BJ (cell line): ENCODE data around the gene THAP7. TPM values are rescaled to one million over a fixed set of nuclear protein-coding genes. Genes with fewer than 3 reads are reported as not detected.

ENCODE experiments used
- CTCF ChIA-PET: fragments of 350-600 bp; formaldehyde crosslinking; extraction: SDS; loops from one replicate; lab custom pipeline; 2021; ENCODE audit warnings: antibody characterized with exemption, inconsistent platforms; lab: Yijun Ruan, JAX
- POLR2A ChIA-PET: fragments of 300-600 bp; sonication (Branson Sonifier 250); formaldehyde crosslinking; extraction: SDS; loops from one replicate; lab custom pipeline; 2021; ENCODE audit warnings: antibody characterized with exemption; lab: Charles Lee
- DNase-seq: peaks from one replicate; pipeline ENCODE4 v3.0.0-alpha.2; 2011; ENCODE audit warnings: low read depth
- H3K27me3 ChIP-seq: 2 replicates; pipeline ENCODE4 v1.6.0; 2011; ENCODE audit warnings: low read length; ENCODE audit not compliant: control insufficient read depth, insufficient read depth
- H3K36me3 ChIP-seq: 2 replicates; pipeline ENCODE4 v1.5.1; 2011; ENCODE audit warnings: low read length; ENCODE audit not compliant: control insufficient read depth, insufficient read depth
- H3K4me3 ChIP-seq: 2 replicates; pipeline ENCODE4 v1.5.1; 2011; ENCODE audit warnings: low read depth, mild to moderate bottlenecking, control low read depth, low read length
- polyA plus RNA-seq: library from polyadenylated mRNA; depleted of rRNA; stranded (reverse); fragments of >200 nt; gene quantifications from 2 replicates; pipeline ENCODE4 v1.2.3, GENCODE V29; 2011
- TF ChIP-seq, protein P1 (sequence below): IDR thresholded peaks from 2 replicates; pipeline ENCODE4 v1.5.1; 2011; ENCODE audit warnings: low read depth, mild to moderate bottlenecking, control low read depth, inconsistent platforms, low read length, moderate library complexity; ENCODE audit not compliant: insufficient read depth

The THAP7 gene
- polyA plus RNA-seq, 1 experiment, result 24.4 TPM

DNA sequence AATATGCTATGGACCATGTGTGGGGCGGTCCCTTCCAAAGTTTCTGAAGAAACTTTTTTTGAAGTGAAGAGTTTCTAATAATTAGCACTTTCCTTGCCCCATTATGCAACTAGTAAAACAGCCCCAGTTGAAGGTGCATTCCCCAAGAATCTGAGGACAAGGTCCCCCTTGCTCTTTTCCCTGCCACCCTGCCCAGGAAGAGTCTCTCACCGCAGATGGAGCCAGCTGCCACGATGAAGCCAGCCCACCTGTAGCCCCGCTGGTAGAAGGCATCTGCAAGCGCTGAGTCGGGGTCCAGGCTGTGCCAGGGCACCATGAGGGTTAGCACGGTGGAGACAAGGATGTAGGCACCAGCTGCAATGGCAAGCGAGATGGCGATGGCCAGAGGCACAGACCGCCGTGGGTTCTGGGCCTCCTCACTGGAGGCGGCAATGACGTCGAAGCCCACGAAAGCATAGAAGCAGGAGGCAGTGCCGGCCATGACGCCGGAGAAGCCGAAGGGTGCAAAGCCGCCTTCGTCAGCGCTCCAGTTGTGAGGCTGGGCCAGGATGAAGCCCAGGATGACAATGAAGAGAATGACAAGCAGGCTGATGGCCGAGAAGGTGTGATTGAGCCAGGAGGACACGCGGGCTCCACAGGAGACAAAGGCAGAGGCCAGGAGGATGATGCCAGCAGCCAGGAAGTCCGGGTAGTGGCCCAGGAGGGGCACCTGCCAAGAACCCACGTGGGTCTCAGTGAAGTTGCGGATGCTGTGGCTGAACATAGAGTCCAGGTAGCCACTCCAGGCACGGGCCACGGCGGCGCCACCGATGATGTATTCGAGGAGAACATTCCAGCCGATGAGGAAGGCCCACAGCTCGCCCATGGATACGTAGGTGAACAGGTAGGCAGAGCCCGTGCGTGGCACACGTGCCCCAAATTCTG, 29.0 kb upstream of the THAP7 start:
- no peak overlapping the region for H3K4me3 ChIP-seq
- H3K36me3 ChIP-seq, result no peaks in the 10 kb centered on the region
- H3K27me3 ChIP-seq, result peaks cover 4% of the 10 kb centered on the region; the same call in 1 of the 2 replicates
- CTCF ChIA-PET, result no interaction called here
- DNase-seq, result no peak
- TF ChIP-seq, protein P1, sequence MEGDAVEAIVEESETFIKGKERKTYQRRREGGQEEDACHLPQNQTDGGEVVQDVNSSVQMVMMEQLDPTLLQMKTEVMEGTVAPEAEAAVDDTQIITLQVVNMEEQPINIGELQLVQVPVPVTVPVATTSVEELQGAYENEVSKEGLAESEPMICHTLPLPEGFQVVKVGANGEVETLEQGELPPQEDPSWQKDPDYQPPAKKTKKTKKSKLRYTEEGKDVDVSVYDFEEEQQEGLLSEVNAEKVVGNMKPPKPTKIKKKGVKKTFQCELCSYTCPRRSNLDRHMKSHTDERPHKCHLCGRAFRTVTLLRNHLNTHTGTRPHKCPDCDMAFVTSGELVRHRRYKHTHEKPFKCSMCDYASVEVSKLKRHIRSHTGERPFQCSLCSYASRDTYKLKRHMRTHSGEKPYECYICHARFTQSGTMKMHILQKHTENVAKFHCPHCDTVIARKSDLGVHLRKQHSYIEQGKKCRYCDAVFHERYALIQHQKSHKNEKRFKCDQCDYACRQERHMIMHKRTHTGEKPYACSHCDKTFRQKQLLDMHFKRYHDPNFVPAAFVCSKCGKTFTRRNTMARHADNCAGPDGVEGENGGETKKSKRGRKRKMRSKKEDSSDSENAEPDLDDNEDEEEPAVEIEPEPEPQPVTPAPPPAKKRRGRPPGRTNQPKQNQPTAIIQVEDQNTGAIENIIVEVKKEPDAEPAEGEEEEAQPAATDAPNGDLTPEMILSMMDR, result no peak
- POLR2A ChIA-PET, result no interaction called here

DNA sequence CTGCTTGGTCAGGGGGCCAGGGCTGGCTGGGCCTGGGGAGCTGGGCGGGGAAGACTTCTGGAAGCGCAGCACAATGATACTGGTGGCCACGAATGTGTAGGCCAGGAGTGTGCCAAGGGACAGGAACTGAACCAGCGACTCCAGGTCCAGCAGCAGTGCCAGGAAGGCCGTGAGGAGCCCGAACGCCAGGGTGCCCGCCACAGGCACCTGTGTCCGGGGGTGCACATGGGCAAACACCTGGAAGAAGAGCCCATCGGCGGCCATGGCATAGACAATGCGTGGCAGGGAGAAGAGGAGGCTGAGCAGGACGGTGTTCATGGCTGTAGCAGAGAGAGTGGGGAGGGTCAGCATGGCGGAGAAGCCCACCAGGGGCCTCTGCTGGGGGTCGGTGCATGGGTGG, 28.1 kb upstream of the THAP7 start:
- no peak overlapping the region for H3K4me3 ChIP-seq
- POLR2A ChIA-PET, result interaction anchor here (0.5 kb wide), 1 partner anchor 28 kb away, joined by 3 read pairs; the partner anchor contains the start of gene THAP7
- TF ChIP-seq, protein P1, result no peak
- CTCF ChIA-PET, result interaction anchor here (1.0 kb wide), 1 partner anchor 10 kb away, joined by 3 read pairs; no protein-coding TSS in a partner anchor
- no peaks in the 10 kb centered on the region for H3K36me3 ChIP-seq
- H3K27me3 ChIP-seq, result peaks cover 4% of the 10 kb centered on the region; the same call in 1 of the 2 replicates
- no peak for DNase-seq

DNA sequence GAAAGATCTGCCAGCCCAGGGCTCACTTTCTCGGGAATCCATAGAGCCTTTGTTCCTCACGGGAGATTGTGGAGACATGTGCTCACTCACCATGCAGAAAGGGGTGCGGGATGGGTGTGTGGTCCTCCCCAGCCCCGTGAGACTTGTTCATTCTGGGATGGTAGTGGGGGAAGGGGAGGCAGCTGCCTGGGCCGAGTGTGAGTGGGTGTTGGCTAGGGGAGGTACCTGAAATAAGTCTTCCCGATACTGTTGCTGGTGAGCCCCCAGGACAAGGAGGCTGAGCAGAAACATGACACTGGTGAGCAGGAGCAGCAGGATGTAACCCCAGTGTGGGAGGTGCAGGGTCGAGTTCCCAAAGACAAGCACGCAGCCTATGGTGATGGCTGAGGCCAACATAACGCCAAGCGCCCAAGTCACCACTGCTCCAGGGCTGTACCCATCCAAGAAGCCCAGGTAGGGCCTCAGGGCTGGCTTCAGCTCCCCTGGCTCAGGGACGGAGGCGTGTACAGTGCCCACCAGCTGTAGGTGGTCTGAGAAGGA, 27.6 kb upstream of the THAP7 start:
- no peak overlapping the region for H3K4me3 ChIP-seq
- DNase-seq, result no peak
- POLR2A ChIA-PET, result interaction anchor here (0.5 kb wide), 1 partner anchor 27 kb away, joined by 3 read pairs; the partner anchor contains the start of gene THAP7
- TF ChIP-seq, protein P1, result no peak
- no peaks in the 10 kb centered on the region for H3K36me3 ChIP-seq
- peaks cover 4% of the 10 kb centered on the region; the same call in 1 of the 2 replicates for H3K27me3 ChIP-seq
- CTCF ChIA-PET, result interaction anchor here (1.0 kb wide), 1 partner anchor 10 kb away, joined by 3 read pairs; no protein-coding TSS in a partner anchor

DNA sequence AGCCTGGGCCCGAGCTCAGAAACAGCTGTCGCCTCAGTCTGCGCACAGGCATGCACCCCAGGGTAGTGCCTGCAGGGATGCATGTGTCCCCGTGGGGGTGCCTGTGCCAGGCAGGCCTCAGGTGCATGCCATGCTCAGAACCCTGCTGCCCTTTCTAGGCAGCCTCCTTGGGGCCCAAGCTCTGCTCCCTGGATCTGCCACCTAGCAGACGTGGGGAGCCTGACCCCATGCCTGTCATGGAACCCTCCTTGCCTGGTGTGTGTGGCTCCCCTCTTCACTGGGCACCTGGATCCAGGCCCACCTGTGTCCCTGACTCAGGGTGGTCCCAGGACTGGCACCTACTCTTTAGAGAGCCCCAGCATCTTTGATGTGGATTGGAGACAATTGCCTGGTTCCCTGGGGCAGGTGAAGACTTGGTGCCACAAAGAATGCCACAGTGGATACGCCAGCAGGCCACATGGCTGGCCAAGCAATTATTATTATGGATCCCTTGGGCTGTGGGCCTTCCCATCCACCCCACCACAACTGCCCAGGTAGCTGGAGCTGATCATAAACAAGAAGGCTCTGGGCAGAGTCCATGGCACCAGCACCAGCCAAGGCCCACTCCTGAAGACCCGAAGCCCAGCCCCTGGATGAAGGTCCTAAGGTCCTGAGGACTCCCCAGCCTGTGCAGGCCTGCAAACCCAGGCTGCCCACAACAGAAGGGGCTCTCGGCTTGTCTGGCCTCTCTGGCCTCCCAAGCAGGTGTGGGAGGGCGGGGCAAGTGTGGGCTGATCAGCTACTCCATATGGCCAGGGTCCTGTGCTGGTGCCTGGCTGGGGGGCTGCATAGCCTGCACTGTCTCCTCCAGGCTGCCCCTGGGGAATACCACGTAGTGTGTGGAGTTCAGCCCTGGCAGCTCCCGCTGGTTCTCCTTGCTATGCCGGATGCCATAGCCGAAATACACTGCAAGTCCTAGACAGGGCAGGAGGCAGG, 26.6 kb upstream of the THAP7 start:
- Histone ChIP-seq H3K36me3 (no peaks in the 10 kb centered on the region), H3K27me3 (peaks cover 4% of the 10 kb centered on the region; the same call in 1 of the 2 replicates), H3K4me3 (no peak overlapping the region)
- no peak for DNase-seq
- POLR2A ChIA-PET, result no interaction called here
- CTCF ChIA-PET, result interaction anchor here (0.6 to 1.6 kb wide), 4 partner anchors 9 to 143 kb away, joined by 3 to 4 read pairs (median 3); no protein-coding TSS in a partner anchor
- TF ChIP-seq, protein P1, result no peak
